SK-N-SH (cell line): ENCODE data around the gene ABRACL. TPM values are rescaled to one million over a fixed set of nuclear protein-coding genes. Genes with fewer than 3 reads are reported as not detected.
"Not testable (repeated sequence)": the region's sequence is repeated elsewhere in the genome, so short reads cannot be mapped to it uniquely, and the experiment has no call there.

Source experiments
- CTCF ChIA-PET: fragments of 300-600, 350-600 bp; formaldehyde crosslinking; extraction: SDS; loops from one replicate; lab custom pipeline; 2021; lab: Yijun Ruan, JAX
- POLR2A ChIA-PET: fragments of 350-600 bp; sonication (Branson Sonifier 250); formaldehyde crosslinking; extraction: SDS; loops from one replicate; lab custom pipeline; 2020; ENCODE audit warnings: antibody characterized with exemption, inconsistent platforms; lab: Yijun Ruan, JAX
- DNase-seq: peaks from one replicate; pipeline ENCODE4 v3.0.0; 2012
- H2AFZ ChIP-seq: fragments of 200-600 bp; sonication (generic); 2 replicates; pipeline ENCODE4 v1.8.1; 2016; ENCODE audit warnings: antibody characterized with exemption, mild to moderate bottlenecking, low read depth
- H3F3A ChIP-seq: fragments of 200-600 bp; sonication (generic); replicated peaks from 2 replicates; pipeline ENCODE3; 2016; ENCODE audit warnings: antibody characterized with exemption, mild to moderate bottlenecking; ENCODE audit not compliant: insufficient read depth
- H3K27ac ChIP-seq, 2 experiments: fragments of 200-500 bp in 1 of 2; fragments of 200-600 bp in 1 of 2; sonication (Bioruptor generic) in 1 of 2; sonication (generic), shearing (Covaris generic) in 1 of 2; 2 replicates each; pipeline versions ENCODE4 v1.5.1 to v1.6.1; 2014 to 2016; ENCODE audit warnings: low read depth in 2 of 2, inconsistent platforms in 1 of 2, low read length in 1 of 2, mild to moderate bottlenecking in 1 of 2, mixed read lengths in 1 of 2
- H3K27me3 ChIP-seq: fragments of 200-600 bp; sonication (generic), shearing (Covaris generic); 2 replicates; pipeline ENCODE4 v1.6.1; 2016; ENCODE audit warnings: mixed run types; ENCODE audit not compliant: insufficient read depth
- H3K36me3 ChIP-seq, 2 experiments: fragments of 200-500 bp in 1 of 2; fragments of 200-600 bp in 1 of 2; sonication (Bioruptor generic) in 1 of 2; sonication (generic) in 1 of 2; replicated peaks in 1 of 2; 2 replicates each; pipeline versions ENCODE3 to v1.5.1; 2014 to 2016; ENCODE audit warnings: low read length in 1 of 2, mild to moderate bottlenecking in 1 of 2; ENCODE audit not compliant: insufficient read depth in 2 of 2, control insufficient read depth in 1 of 2
- H3K4me1 ChIP-seq, 2 experiments: fragments of 200-500 bp in 1 of 2; fragments of 200-600 bp in 1 of 2; sonication (Bioruptor generic) in 1 of 2; sonication (generic), shearing (Covaris generic) in 1 of 2; 2 replicates each; pipeline versions ENCODE4 v1.5.1 to v1.6.1; 2014 to 2016; ENCODE audit warnings: low read depth in 1 of 2, low read length in 1 of 2, mixed run types in 1 of 2; ENCODE audit not compliant: insufficient read depth in 2 of 2, control insufficient read depth in 1 of 2
- H3K4me2 ChIP-seq: fragments of 200-600 bp; sonication (generic), shearing (Covaris generic); 2 replicates; pipeline ENCODE4 v1.6.1; 2017; ENCODE audit warnings: mixed run types
- H3K4me3 ChIP-seq, 2 experiments: fragments of 200-500 bp in 1 of 2; fragments of 200-600 bp in 1 of 2; sonication (Bioruptor generic) in 1 of 2; sonication (generic), shearing (Covaris generic) in 1 of 2; 2 replicates each; pipeline versions ENCODE4 v1.5.1 to v1.8.1; 2014 to 2016; ENCODE audit warnings: low read depth in 2 of 2, inconsistent platforms in 1 of 2, low read length in 1 of 2, mild to moderate bottlenecking in 1 of 2, mixed read lengths in 1 of 2, moderate library complexity in 1 of 2
- H3K79me2 ChIP-seq: fragments of 200-600 bp; sonication (generic); 2 replicates; pipeline ENCODE4 v1.8.1; 2017; ENCODE audit warnings: mild to moderate bottlenecking; ENCODE audit not compliant: insufficient read depth
- H3K9ac ChIP-seq: fragments of 200-600 bp; sonication (generic); 2 replicates; pipeline ENCODE4 v1.6.1; 2017; ENCODE audit warnings: mixed run types
- H3K9me2 ChIP-seq: fragments of 200-600 bp; sonication (generic); 2 replicates; pipeline ENCODE4 v1.6.1; 2017; ENCODE audit warnings: mixed run types
- H3K9me3 ChIP-seq: fragments of 200-600 bp; sonication (generic); 2 replicates; pipeline ENCODE4 v1.6.1; 2017; ENCODE audit warnings: mixed run types, mild to moderate bottlenecking, moderate library complexity
- H4K20me1 ChIP-seq: fragments of 200-600 bp; sonication (generic); 2 replicates; pipeline ENCODE4 v1.6.1; 2017; ENCODE audit warnings: mild to moderate bottlenecking, mixed run types; ENCODE audit not compliant: insufficient read depth
- ELF1 ChIP-seq: IDR thresholded peaks from 2 replicates; pipeline ENCODE4 v1.4.0; 2012
- EP300 ChIP-seq, 2 experiments: IDR thresholded peaks; 2 replicates each; pipeline versions ENCODE4 v1.4.0 to v1.6.1; 2012; ENCODE audit warnings: borderline replicate concordance in 1 of 2, low read depth in 1 of 2, low read length in 1 of 2
- FOSL2 ChIP-seq: IDR thresholded peaks from 2 replicates; pipeline ENCODE4 v1.4.0; 2012; ENCODE audit warnings: low read depth, mild to moderate bottlenecking, moderate library complexity, borderline replicate concordance
- FOXM1 ChIP-seq: IDR thresholded peaks from 2 replicates; pipeline ENCODE4 v1.4.0; 2012; ENCODE audit warnings: low read depth, mild to moderate bottlenecking
- GABPA ChIP-seq: IDR thresholded peaks from 2 replicates; pipeline ENCODE4 v1.4.0; 2012; ENCODE audit warnings: low read depth, mild to moderate bottlenecking
- JUND ChIP-seq: IDR thresholded peaks from 2 replicates; pipeline ENCODE4 v1.4.0; 2012
- SIN3A ChIP-seq: IDR thresholded peaks from 2 replicates; pipeline ENCODE4 v1.6.1; 2012; ENCODE audit warnings: low read depth, mild to moderate bottlenecking, low read length, moderate library complexity, borderline replicate concordance
- TCF12 ChIP-seq: IDR thresholded peaks from 2 replicates; pipeline ENCODE4 v1.4.0; 2012
- ZBTB33 ChIP-seq: IDR thresholded peaks from 2 replicates; pipeline ENCODE4 v1.4.0; 2012; ENCODE audit warnings: low read depth, borderline replicate concordance
- WGBS: methylation state at CpG from one replicate; pipeline ENCODE4 v1.1.6; 2017; ENCODE audit warnings: low lambda C conversion rate; 5-methylcytosine and 5-hydroxymethylcytosine counted together
- polyA plus RNA-seq, 3 experiments: library from polyadenylated mRNA; depleted of rRNA; stranded (reverse); fragments of >200 nt; gene quantifications; 2 replicates each; pipeline ENCODE4 v1.2.3, GENCODE V29; 2012

Gene ABRACL
- polyA plus RNA-seq, 1 of the 3 experiments (the other 2 are of a cell fraction) = 22.9 TPM

- no peak for TF ChIP-seq EP300 (IDR thresholded peaks at IDR 0.05; ENCODE audit: borderline replicate concordance in 1 of 2, low read depth in 1 of 2, low read length in 1 of 2)
- no peak for TF ChIP-seq ZBTB33
- TF ChIP-seq JUND = no peak
- TF ChIP-seq SIN3A = no peak
Observed at GRCh38 chr6:138991206-138991605, 37.3 kb upstream of the ABRACL start (continued).

- H3K9ac ChIP-seq, H3K4me1 ChIP-seq, DNase-seq, H3K79me2 ChIP-seq, POLR2A ChIA-PET, H4K20me1 ChIP-seq, CTCF ChIA-PET, H3K27me3 ChIP-seq, H3K27ac ChIP-seq, H2AFZ ChIP-seq, H3K4me3 ChIP-seq, H3K9me3 ChIP-seq, H3K9me2 ChIP-seq, H3F3A ChIP-seq, H3K36me3 ChIP-seq, H3K4me2 ChIP-seq: not testable (repeated sequence)
- WGBS = 81% methylated on average over 5 of the region's 5 CpGs
Observed at GRCh38 chr6:138992965-138993364, 35.6 kb upstream of the ABRACL start.

DNA sequence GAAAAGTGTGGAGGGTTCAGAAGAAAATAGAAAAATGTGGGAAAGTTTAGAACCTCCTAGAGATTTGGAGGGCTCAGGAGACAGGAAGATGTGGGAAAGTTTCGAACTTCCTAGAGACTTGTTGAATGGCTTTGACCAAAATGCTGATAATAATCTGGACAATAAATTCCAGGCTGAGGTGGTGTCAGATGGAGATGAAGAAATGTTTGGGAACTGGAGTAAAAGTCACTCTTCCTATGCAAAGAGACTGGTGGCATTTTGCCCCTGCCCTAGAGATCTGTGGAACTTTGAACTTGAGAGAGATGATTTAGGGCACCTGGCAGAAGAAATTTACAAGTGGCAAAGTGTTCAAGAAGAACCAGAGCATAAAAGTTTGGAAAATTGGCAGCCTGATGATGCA, 35.1 kb upstream of the ABRACL start:
- 52% methylated on average over 1 of the region's 1 CpG for WGBS
- DNase-seq, H3F3A ChIP-seq, CTCF ChIA-PET, H3K4me2 ChIP-seq, H3K36me3 ChIP-seq, H3K9me3 ChIP-seq, H3K4me3 ChIP-seq, H3K79me2 ChIP-seq, H4K20me1 ChIP-seq, H3K27me3 ChIP-seq, H2AFZ ChIP-seq, H3K9me2 ChIP-seq, H3K27ac ChIP-seq, POLR2A ChIA-PET, H3K9ac ChIP-seq, H3K4me1 ChIP-seq: not testable (repeated sequence)

GRCh38 chr6:138996524-138996923, 32.0 kb upstream of the ABRACL start:
- no peak for DNase-seq
- no peak overlapping the region for H3K27ac ChIP-seq
- H3F3A ChIP-seq = no peaks in the 10 kb centered on the region
- no peaks in the 10 kb centered on the region for H4K20me1 ChIP-seq
- H3K36me3 ChIP-seq = no peaks in the 10 kb centered on the region
- H3K27me3 ChIP-seq = no peaks in the 10 kb centered on the region
- H3K79me2 ChIP-seq = no peaks in the 10 kb centered on the region
- WGBS = 54% methylated on average over 3 of the region's 3 CpGs
- H3K9me3 ChIP-seq = no peaks in the 10 kb centered on the region
- H3K4me1 ChIP-seq = no peaks in the 10 kb centered on the region
- no peak overlapping the region for H3K4me2 ChIP-seq
- no peak overlapping the region for H3K4me3 ChIP-seq
- H2AFZ ChIP-seq = no peak overlapping the region
- no peak overlapping the region for H3K9ac ChIP-seq
- ChIA-PET POLR2A (no interaction called here), CTCF (interaction anchor here (1.1 kb wide), 1 partner anchor 8 kb away, joined by 3 read pairs; the partner anchor contains the start of gene REPS1)
- TF ChIP-seq TCF12 (no peak), FOXM1 (no peak), FOSL2 (no peak), GABPA (no peak), ELF1 (no peak)
- H3K9me2 ChIP-seq = no peaks in the 10 kb centered on the region
